HEK293 (cell line): ENCODE results near the gene PDE11A.

Source experiments
- ZFP41 ChIP-seq: fragments of 450-650 bp; formaldehyde crosslinking; IDR thresholded peaks from 2 replicates; pipeline ENCODE4 v1.5.1; 2016; ENCODE audit warnings: missing biosample characterization, missing genetic modification characterization, borderline replicate concordance
- ZNF23 ChIP-seq: fragments of 450-650 bp; formaldehyde crosslinking; IDR thresholded peaks from 2 replicates; pipeline ENCODE4 v1.5.1; 2016; ENCODE audit warnings: missing biosample characterization, missing genetic modification characterization, borderline replicate concordance
- ZNF350 ChIP-seq: fragments of 450-650 bp; formaldehyde crosslinking; IDR thresholded peaks from 2 replicates; pipeline ENCODE4 v1.5.0; 2017; ENCODE audit warnings: missing biosample characterization, mild to moderate bottlenecking, missing genetic modification characterization
- ZNF48 ChIP-seq: fragments of 450-650 bp; formaldehyde crosslinking; IDR thresholded peaks from 2 replicates; pipeline ENCODE4 v1.5.1; 2016; ENCODE audit warnings: missing biosample characterization, missing genetic modification characterization
- TF ChIP-seq, protein P1 (sequence below): fragments of 450-650 bp; formaldehyde crosslinking; IDR thresholded peaks from 2 replicates; pipeline ENCODE4 v1.5.1; 2016; ENCODE audit warnings: missing biosample characterization, missing genetic modification characterization

DNA sequence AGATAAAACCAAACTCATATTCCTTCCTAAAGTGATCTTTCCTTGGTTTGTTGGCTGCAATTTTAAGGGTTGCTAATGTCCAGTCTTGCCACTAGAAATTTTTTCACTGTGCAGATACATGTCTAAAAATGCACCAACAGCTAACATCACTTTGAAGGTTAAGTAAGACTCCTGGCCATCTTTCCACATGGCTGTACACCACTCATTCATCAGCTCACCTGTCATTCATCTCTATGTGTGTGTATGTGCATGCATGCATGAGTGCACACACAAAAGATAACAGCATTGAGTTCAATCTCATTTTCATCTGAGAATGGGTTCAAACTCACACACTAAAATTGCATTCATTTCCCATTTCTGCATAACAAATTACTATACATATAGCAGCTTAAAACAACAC is 203.8 kb downstream of the PDE11A start:
- TF ChIP-seq, protein P1, sequence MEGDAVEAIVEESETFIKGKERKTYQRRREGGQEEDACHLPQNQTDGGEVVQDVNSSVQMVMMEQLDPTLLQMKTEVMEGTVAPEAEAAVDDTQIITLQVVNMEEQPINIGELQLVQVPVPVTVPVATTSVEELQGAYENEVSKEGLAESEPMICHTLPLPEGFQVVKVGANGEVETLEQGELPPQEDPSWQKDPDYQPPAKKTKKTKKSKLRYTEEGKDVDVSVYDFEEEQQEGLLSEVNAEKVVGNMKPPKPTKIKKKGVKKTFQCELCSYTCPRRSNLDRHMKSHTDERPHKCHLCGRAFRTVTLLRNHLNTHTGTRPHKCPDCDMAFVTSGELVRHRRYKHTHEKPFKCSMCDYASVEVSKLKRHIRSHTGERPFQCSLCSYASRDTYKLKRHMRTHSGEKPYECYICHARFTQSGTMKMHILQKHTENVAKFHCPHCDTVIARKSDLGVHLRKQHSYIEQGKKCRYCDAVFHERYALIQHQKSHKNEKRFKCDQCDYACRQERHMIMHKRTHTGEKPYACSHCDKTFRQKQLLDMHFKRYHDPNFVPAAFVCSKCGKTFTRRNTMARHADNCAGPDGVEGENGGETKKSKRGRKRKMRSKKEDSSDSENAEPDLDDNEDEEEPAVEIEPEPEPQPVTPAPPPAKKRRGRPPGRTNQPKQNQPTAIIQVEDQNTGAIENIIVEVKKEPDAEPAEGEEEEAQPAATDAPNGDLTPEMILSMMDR (tag by site-specific recombination) = no peak
- no peak for TF ChIP-seq ZNF350
- no peak for TF ChIP-seq ZNF48
- no peak for TF ChIP-seq ZFP41
- no peak for TF ChIP-seq ZNF23
